MM.1S (cell line): ENCODE data around the gene ANKEF1.

Experiments used
- DNase-seq: peaks from one replicate; pipeline ENCODE4 v3.0.0-alpha.2; 2015
- H2AFZ ChIP-seq: fragments of 300-600 bp; sonication (generic); 2 replicates; pipeline ENCODE4 v1.6.0; 2016; ENCODE audit warnings: antibody characterized with exemption, low read length
- H3F3A ChIP-seq: fragments of 300-600 bp; sonication (generic); 2 replicates; pipeline ENCODE4 v1.6.1; 2016; ENCODE audit warnings: mild to moderate bottlenecking, antibody characterized with exemption, low read length, moderate library complexity, mixed read lengths; ENCODE audit not compliant: insufficient read depth
- H3K27ac ChIP-seq: fragments of 300-600 bp; sonication (generic); 2 replicates; pipeline ENCODE4 v1.5.1; 2016; ENCODE audit warnings: mild to moderate bottlenecking, low read length
- H3K27me3 ChIP-seq: fragments of 300-600 bp; sonication (generic); replicated peaks from 2 replicates; pipeline ENCODE4 v1.6.0; 2016; ENCODE audit warnings: low read length; ENCODE audit not compliant: insufficient read depth
- H3K36me3 ChIP-seq: fragments of 300-600 bp; sonication (generic); replicated peaks from 2 replicates; pipeline ENCODE4 v1.6.1; 2016; ENCODE audit warnings: mild to moderate bottlenecking, low read length, mixed read lengths; ENCODE audit not compliant: insufficient read depth
- H3K4me1 ChIP-seq: fragments of 300-600 bp; sonication (generic); 2 replicates; pipeline ENCODE4 v1.6.1; 2016; ENCODE audit warnings: low read length, mixed read lengths
- H3K4me2 ChIP-seq: fragments of 300-600 bp; sonication (generic); 2 replicates; pipeline ENCODE4 v1.6.0; 2016; ENCODE audit warnings: low read depth, low read length
- H3K4me3 ChIP-seq: fragments of 300-600 bp; sonication (generic); 2 replicates; pipeline ENCODE4 v1.5.1; 2016; ENCODE audit warnings: low read length, mixed read lengths
- H3K79me2 ChIP-seq: fragments of 300-600 bp; sonication (generic); 2 replicates; pipeline ENCODE4 v1.6.1; 2016; ENCODE audit warnings: mixed run types, low read length, mixed read lengths
- H3K9ac ChIP-seq: fragments of 300-600 bp; sonication (generic); 2 replicates; pipeline ENCODE4 v1.6.1; 2016; ENCODE audit warnings: low read length, mixed read lengths
- H3K9me2 ChIP-seq: fragments of 300-600 bp; sonication (generic); replicated peaks from 2 replicates; pipeline ENCODE4 v1.6.1; 2016; ENCODE audit warnings: mild to moderate bottlenecking, low read length, mixed read lengths; ENCODE audit not compliant: insufficient read depth
- H3K9me3 ChIP-seq: fragments of 300-600 bp; sonication (generic); replicated peaks from 2 replicates; pipeline ENCODE4 v1.6.1; 2016; ENCODE audit warnings: mild to moderate bottlenecking, low read length, mixed read lengths; ENCODE audit not compliant: insufficient read depth
- H4K20me1 ChIP-seq: fragments of 300-600 bp; sonication (generic); 2 replicates; pipeline ENCODE4 v1.6.1; 2016; ENCODE audit warnings: mild to moderate bottlenecking, low read length, moderate library complexity, mixed read lengths; ENCODE audit not compliant: insufficient read depth
- CTCF ChIP-seq: fragments of 300-600 bp; sonication (generic); IDR thresholded peaks from 2 replicates; pipeline ENCODE4 v1.5.1; 2016; ENCODE audit warnings: antibody characterized with exemption, low read length, mixed read lengths
- EZH2 ChIP-seq: fragments of 300-600 bp; sonication (generic); optimal IDR thresholded peaks from 2 replicates; pipeline ENCODE3; 2017; ENCODE audit warnings: low read depth, mild to moderate bottlenecking, antibody characterized with exemption, low read length, mixed read lengths
- EZH2phosphoT487 ChIP-seq: fragments of 300-600 bp; sonication (generic); IDR thresholded peaks from 2 replicates; pipeline ENCODE4 v1.6.1; 2018; ENCODE audit warnings: antibody characterized with exemption, low read length

Gene ANKEF1

GRCh38 chr20:9989066-9989724, 45.6 kb upstream of the ANKEF1 start:
- no peaks in the 10 kb centered on the region for H4K20me1 ChIP-seq
- H3K9ac ChIP-seq = no peak overlapping the region
- no peaks in the 10 kb centered on the region for H3K36me3 ChIP-seq
- H3K27ac ChIP-seq = no peak overlapping the region
- DNase-seq = no peak
- H3K27me3 ChIP-seq = no peaks in the 10 kb centered on the region
- no peaks in the 10 kb centered on the region for H3K79me2 ChIP-seq
- TF ChIP-seq EZH2 (no peak), EZH2phosphoT487 (no peak), CTCF (no peak)
- H3K4me1 ChIP-seq = no peaks in the 10 kb centered on the region
- H3K4me3 ChIP-seq = no peak overlapping the region
- no peaks in the 10 kb centered on the region for H3K9me2 ChIP-seq
- no peaks in the 10 kb centered on the region for H3F3A ChIP-seq
- H3K9me3 ChIP-seq = no peaks in the 10 kb centered on the region
- H3K4me2 ChIP-seq = no peak overlapping the region
- H2AFZ ChIP-seq = no peak overlapping the region

- no peak overlapping the region for H3K9ac ChIP-seq
- H3K79me2 ChIP-seq = no peaks in the 10 kb centered on the region
- no peak overlapping the region for H3K4me3 ChIP-seq
- H4K20me1 ChIP-seq = no peaks in the 10 kb centered on the region
- H3K36me3 ChIP-seq = no peaks in the 10 kb centered on the region
- no peaks in the 10 kb centered on the region for H3K9me3 ChIP-seq
- H3K4me1 ChIP-seq = no peaks in the 10 kb centered on the region
- no peaks in the 10 kb centered on the region for H3K27me3 ChIP-seq
- DNase-seq = no peak
- no peaks in the 10 kb centered on the region for H3K9me2 ChIP-seq
- H3K27ac ChIP-seq = no peak overlapping the region
- no peaks in the 10 kb centered on the region for H3F3A ChIP-seq
- no peak overlapping the region for H3K4me2 ChIP-seq
- H2AFZ ChIP-seq = no peak overlapping the region
- TF ChIP-seq CTCF = no peak
- TF ChIP-seq EZH2 = no peak
- no peak for TF ChIP-seq EZH2phosphoT487
These were observed 41.6 kb upstream of the ANKEF1 start for GRCh38 chr20:9993137-9993536.

GRCh38 chr20:9994676-9995075, 40.1 kb upstream of the ANKEF1 start:
- H3K9me2 ChIP-seq = no peaks in the 10 kb centered on the region
- no peak overlapping the region for H3K27ac ChIP-seq
- TF ChIP-seq EZH2 = no peak
- TF ChIP-seq CTCF = no peak
- TF ChIP-seq EZH2phosphoT487 = no peak
- H3K9ac ChIP-seq = no peak overlapping the region
- H2AFZ ChIP-seq = no peak overlapping the region
- H3K27me3 ChIP-seq = no peaks in the 10 kb centered on the region
- no peaks in the 10 kb centered on the region for H3F3A ChIP-seq
- DNase-seq = no peak
- H3K9me3 ChIP-seq = no peaks in the 10 kb centered on the region
- H3K4me2 ChIP-seq = no peak overlapping the region
- H3K4me1 ChIP-seq = no peaks in the 10 kb centered on the region
- no peaks in the 10 kb centered on the region for H3K79me2 ChIP-seq
- H3K36me3 ChIP-seq = no peaks in the 10 kb centered on the region
- H3K4me3 ChIP-seq = no peak overlapping the region
- no peaks in the 10 kb centered on the region for H4K20me1 ChIP-seq
